Thoracic aorta (tissue), 2 donors: Measurements from ENCODE around the gene TRIM14. TPM values are rescaled to one million over a fixed set of nuclear protein-coding genes. Genes with fewer than 3 reads are reported as not detected.

Experiments used
- ATAC-seq: fragments of 150-250 bp; one replicate; pipeline ENCODE4 v1.8.0; 2017; ENCODE audit warnings: low read depth; ENCODE audit not compliant: insufficient number of reproducible peaks, low FRiP score
- DNase-seq: peaks from one replicate; pipeline ENCODE4 v3.0.0-alpha.2; 2020; ENCODE audit warnings: low spot score
- H3K27ac ChIP-seq, 2 donors: fragments of 200-600 bp; sonication (generic); 1 replicate in 1 of 2; 2 replicates in 1 of 2; pipeline ENCODE4 v1.5.1; 2016; ENCODE audit warnings: mild to moderate bottlenecking in 2 of 2, moderate library complexity in 2 of 2
- H3K27me3 ChIP-seq: fragments of 200-600 bp; sonication (generic); replicated peaks from 2 replicates; pipeline ENCODE4 v1.6.0; 2016; ENCODE audit warnings: mild to moderate bottlenecking; ENCODE audit not compliant: insufficient read depth
- H3K36me3 ChIP-seq: fragments of 200-600 bp; sonication (generic); one replicate; pipeline ENCODE4 v1.5.1; 2016
- H3K4me1 ChIP-seq, 2 donors: fragments of 200-600 bp; sonication (generic); 1 replicate in 1 of 2; 2 replicates in 1 of 2; pipeline versions ENCODE4 v1.5.1 to v1.6.0; 2016; ENCODE audit warnings: low read depth in 2 of 2, mild to moderate bottlenecking in 1 of 2; ENCODE audit not compliant: control insufficient read depth in 1 of 2
- H3K4me3 ChIP-seq: fragments of 200-600 bp; sonication (generic); 2 replicates; pipeline ENCODE4 v1.5.1; 2016; ENCODE audit warnings: mild to moderate bottlenecking
- H3K9me3 ChIP-seq: fragments of 200-600 bp; sonication (generic); 2 replicates; pipeline ENCODE4 v1.5.1; 2016
- total RNA-seq, 2 donors: library from RNA; depleted of rRNA; stranded (reverse); fragments of >200 nt; gene quantifications; one replicate each; pipeline versions ENCODE4 v1.1.0 to v1.2.3, GENCODE V29; 2016
- TF ChIP-seq, protein P1 (sequence below): fragments of 200-600 bp; sonication (generic); IDR thresholded peaks from one replicate; pipeline ENCODE4 v1.5.1; 2019; ENCODE audit warnings: antibody characterized with exemption

TRIM14 gene
- total RNA-seq, 2 donors from 2014 or later: 5.9 to 22.5 TPM

DNA sequence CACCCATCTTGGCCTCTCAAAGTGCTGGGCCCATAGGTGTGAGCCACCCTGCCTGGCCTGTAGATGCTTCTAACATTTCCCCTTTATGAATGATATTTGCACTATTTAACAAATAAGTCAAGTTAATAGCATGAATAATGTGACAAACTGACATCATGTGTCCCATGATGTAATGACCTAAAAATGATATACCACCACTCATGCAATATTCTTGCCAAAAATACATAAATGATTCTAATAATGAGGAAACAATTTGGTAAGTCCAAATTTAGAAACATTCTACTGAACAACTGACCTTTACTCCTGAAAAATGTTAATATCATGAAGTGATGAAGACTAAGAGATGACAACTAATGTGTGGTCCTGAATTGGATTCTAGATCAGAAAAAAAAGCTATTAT is 33.5 kb upstream of the TRIM14 start:
- TF ChIP-seq, protein P1, sequence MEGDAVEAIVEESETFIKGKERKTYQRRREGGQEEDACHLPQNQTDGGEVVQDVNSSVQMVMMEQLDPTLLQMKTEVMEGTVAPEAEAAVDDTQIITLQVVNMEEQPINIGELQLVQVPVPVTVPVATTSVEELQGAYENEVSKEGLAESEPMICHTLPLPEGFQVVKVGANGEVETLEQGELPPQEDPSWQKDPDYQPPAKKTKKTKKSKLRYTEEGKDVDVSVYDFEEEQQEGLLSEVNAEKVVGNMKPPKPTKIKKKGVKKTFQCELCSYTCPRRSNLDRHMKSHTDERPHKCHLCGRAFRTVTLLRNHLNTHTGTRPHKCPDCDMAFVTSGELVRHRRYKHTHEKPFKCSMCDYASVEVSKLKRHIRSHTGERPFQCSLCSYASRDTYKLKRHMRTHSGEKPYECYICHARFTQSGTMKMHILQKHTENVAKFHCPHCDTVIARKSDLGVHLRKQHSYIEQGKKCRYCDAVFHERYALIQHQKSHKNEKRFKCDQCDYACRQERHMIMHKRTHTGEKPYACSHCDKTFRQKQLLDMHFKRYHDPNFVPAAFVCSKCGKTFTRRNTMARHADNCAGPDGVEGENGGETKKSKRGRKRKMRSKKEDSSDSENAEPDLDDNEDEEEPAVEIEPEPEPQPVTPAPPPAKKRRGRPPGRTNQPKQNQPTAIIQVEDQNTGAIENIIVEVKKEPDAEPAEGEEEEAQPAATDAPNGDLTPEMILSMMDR: no peak
- H3K4me3 ChIP-seq: no peak overlapping the region
- no peaks in the 10 kb centered on the region for H3K9me3 ChIP-seq
- no peaks in the 10 kb centered on the region for H3K36me3 ChIP-seq
- no peaks in the 10 kb centered on the region for H3K27me3 ChIP-seq
- no peak overlapping the region for H3K27ac ChIP-seq
- ATAC-seq (no peak), DNase-seq (no peak)
- H3K4me1 ChIP-seq: no peaks in the 10 kb centered on the region

DNA sequence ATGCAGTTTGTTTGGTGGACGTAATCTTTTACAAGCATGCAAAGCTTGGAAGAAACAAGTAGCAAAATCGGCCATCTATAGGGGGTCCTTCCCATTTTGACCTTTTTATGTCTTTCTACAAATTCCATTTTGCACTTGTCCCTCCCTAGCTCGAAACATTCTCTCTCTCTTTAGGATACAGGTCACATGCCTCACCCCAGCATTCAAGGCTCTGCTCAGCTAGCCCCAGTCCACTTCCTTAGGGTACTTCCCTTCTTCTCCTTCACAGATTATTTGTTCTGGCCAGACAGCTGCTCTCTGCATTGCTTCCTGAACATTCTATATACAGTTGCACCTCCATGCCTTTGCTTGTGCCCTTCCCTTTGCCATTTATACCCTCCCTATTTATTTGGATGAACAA is 31.7 kb upstream of the TRIM14 start:
- DNase-seq: no peak

DNA sequence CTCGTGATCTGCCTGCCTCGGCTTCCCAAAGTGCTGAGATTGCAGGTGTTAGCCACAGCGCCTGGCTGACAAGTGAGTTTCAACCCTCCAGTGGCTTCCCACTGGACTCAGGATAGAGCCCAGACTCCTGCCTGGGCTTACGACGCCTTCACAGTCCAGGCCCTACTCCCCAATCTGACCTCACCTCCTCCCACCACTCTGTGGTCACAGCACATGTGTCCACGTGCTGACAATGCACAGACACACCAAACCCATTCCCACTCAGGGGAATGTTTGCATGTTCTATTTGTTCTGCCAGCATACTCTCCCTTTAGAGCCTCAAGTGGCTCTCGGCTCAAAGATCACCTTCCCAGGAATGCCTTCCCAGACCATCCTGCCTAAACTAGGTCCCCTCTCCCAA is 31.1 kb upstream of the TRIM14 start:
- Histone ChIP-seq H3K4me3 (no peak overlapping the region), H3K27me3 (no peaks in the 10 kb centered on the region), H3K36me3 (no peaks in the 10 kb centered on the region), H3K27ac (no peak overlapping the region), H3K4me1 (no peaks in the 10 kb centered on the region), H3K9me3 (no peaks in the 10 kb centered on the region)
- no peak for DNase-seq
- TF ChIP-seq, protein P1: no peak
- no peak for ATAC-seq

More for the DNA sequence above, 31.7 kb upstream of the TRIM14 start:
- no peak overlapping the region for H3K4me3 ChIP-seq
- no peaks in the 10 kb centered on the region for H3K27me3 ChIP-seq
- no peak overlapping the region for H3K27ac ChIP-seq
- no peaks in the 10 kb centered on the region for H3K9me3 ChIP-seq
- TF ChIP-seq, protein P1: no peak
- no peak for ATAC-seq
- no peaks in the 10 kb centered on the region for H3K36me3 ChIP-seq
- H3K4me1 ChIP-seq: no peaks in the 10 kb centered on the region

DNA sequence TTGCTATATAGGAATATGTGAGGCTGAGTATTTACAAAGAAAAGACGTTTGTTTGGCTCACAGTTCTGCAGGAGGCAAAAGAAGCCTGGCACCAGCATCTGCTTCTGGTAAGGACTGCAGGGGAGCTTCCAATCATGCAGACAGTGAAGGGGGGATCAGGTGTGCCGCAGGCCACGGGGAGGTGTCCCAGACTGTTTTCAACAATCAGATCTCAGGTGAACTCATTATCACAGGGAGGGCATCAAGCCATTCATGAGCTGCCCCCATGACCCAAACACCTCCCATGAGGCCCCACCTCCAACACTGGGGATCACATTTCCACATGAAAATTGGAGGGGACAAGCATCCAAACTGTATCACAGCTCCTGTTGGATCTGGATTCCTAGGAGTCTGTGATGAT is 30.4 kb upstream of the TRIM14 start:
- ATAC-seq (no peak), DNase-seq (no peak)
- TF ChIP-seq, protein P1: no peak
- H3K36me3 ChIP-seq: no peaks in the 10 kb centered on the region
- H3K27ac ChIP-seq: no peak overlapping the region
- H3K9me3 ChIP-seq: no peaks in the 10 kb centered on the region
- H3K27me3 ChIP-seq: no peaks in the 10 kb centered on the region
- H3K4me3 ChIP-seq: no peak overlapping the region
- H3K4me1 ChIP-seq: no peaks in the 10 kb centered on the region

DNA sequence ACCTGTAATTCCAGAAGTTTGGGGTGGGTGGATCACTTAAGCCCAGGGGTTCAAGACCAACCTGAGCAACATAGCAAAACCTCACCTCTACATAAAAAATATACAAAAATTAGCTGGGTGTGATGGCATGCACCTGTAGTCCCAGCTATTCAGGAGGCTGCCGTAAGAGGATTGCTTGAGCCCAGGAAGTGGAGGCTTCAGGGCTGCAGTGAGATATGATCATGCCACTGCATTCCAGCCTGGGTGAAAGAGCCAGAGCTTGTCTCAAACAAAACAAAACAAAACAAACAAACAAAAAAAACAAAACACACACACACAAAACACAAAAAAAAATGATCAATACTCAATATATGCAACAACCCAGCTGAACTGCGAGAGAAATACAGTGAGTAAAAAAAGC is 29.5 kb upstream of the TRIM14 start:
- Histone ChIP-seq H3K27me3 (no peaks in the 10 kb centered on the region), H3K9me3 (no peaks in the 10 kb centered on the region), H3K36me3 (no peaks in the 10 kb centered on the region), H3K4me1 (no peaks in the 10 kb centered on the region), H3K4me3 (no peak overlapping the region), H3K27ac (no peak overlapping the region)
- TF ChIP-seq, protein P1: no peak
- no peak for ATAC-seq
- DNase-seq: no peak
